Measurements from ENCODE around the gene NYAP1.
"Not testable (repeated sequence)": the region's sequence is repeated elsewhere in the genome, so short reads cannot be mapped to it uniquely, and the experiment has no call there.

The NYAP1 gene

GRCh38 chr7:100528108-100528866 lies 44.6 kb downstream of the NYAP1 start:
- H3K27ac ChIP-seq (ENCODE audit: insufficient read depth, low read length, poor library complexity, severe bottlenecking); H3K4me3 ChIP-seq (ENCODE audit: insufficient read depth, low read depth, low read length, poor library complexity, severe bottlenecking); DNase-seq; H3K4me1 ChIP-seq (ENCODE audit: control insufficient read depth, insufficient read depth, low read length, poor library complexity, severe bottlenecking); H3K36me3 ChIP-seq (ENCODE audit: control insufficient read depth, insufficient read depth, low read length); H3K27me3 ChIP-seq (replicated peaks; ENCODE audit: control insufficient read depth, insufficient read depth, low read length, poor library complexity, severe bottlenecking); H3K9me3 ChIP-seq (ENCODE audit: control insufficient read depth, low read length): not testable (repeated sequence)

- no peaks in the 10 kb centered on the region for H3K9me3 ChIP-seq (ENCODE audit: control insufficient read depth, low read length)
- no peak overlapping the region for H3K4me3 ChIP-seq (ENCODE audit: insufficient read depth, low read depth, low read length, poor library complexity, severe bottlenecking)
- no peak for DNase-seq
- H3K27me3 ChIP-seq (replicated peaks; ENCODE audit: control insufficient read depth, insufficient read depth, low read length, poor library complexity, severe bottlenecking) = no peaks in the 10 kb centered on the region
- H3K4me1 ChIP-seq (ENCODE audit: control insufficient read depth, insufficient read depth, low read length, poor library complexity, severe bottlenecking) = no peaks in the 10 kb centered on the region
- no peaks in the 10 kb centered on the region for H3K36me3 ChIP-seq (ENCODE audit: control insufficient read depth, insufficient read depth, low read length)
- H3K27ac ChIP-seq (ENCODE audit: insufficient read depth, low read length, poor library complexity, severe bottlenecking) = no peak overlapping the region
Observed at GRCh38 chr7:100532165-100533022, 48.7 kb downstream of the NYAP1 start.

- not testable (repeated sequence) for H3K27me3 ChIP-seq (replicated peaks; ENCODE audit: control insufficient read depth, insufficient read depth, low read length, poor library complexity, severe bottlenecking); H3K4me3 ChIP-seq (ENCODE audit: insufficient read depth, low read depth, low read length, poor library complexity, severe bottlenecking); H3K36me3 ChIP-seq (ENCODE audit: control insufficient read depth, insufficient read depth, low read length); H3K27ac ChIP-seq (ENCODE audit: insufficient read depth, low read length, poor library complexity, severe bottlenecking); DNase-seq; H3K9me3 ChIP-seq (ENCODE audit: control insufficient read depth, low read length)
- H3K4me1 ChIP-seq (ENCODE audit: control insufficient read depth, insufficient read depth, low read length, poor library complexity, severe bottlenecking) = peaks cover 11% of the 10 kb centered on the region
Observed at GRCh38 chr7:100535982-100536381, 52.3 kb downstream of the NYAP1 start.

- H3K9me3 ChIP-seq (ENCODE audit: control insufficient read depth, low read length); DNase-seq; H3K36me3 ChIP-seq (ENCODE audit: control insufficient read depth, insufficient read depth, low read length); H3K27me3 ChIP-seq (replicated peaks; ENCODE audit: control insufficient read depth, insufficient read depth, low read length, poor library complexity, severe bottlenecking); H3K4me3 ChIP-seq (ENCODE audit: insufficient read depth, low read depth, low read length, poor library complexity, severe bottlenecking); H3K27ac ChIP-seq (ENCODE audit: insufficient read depth, low read length, poor library complexity, severe bottlenecking): not testable (repeated sequence)
- peaks cover 17% of the 10 kb centered on the region for H3K4me1 ChIP-seq (ENCODE audit: control insufficient read depth, insufficient read depth, low read length, poor library complexity, severe bottlenecking)
Observed at GRCh38 chr7:100536695-100537094, 53.0 kb downstream of the NYAP1 start.

GRCh38 chr7:100538348-100538653 lies 54.6 kb downstream of the NYAP1 start:
- no peak for DNase-seq
- no peaks in the 10 kb centered on the region for H3K36me3 ChIP-seq (ENCODE audit: control insufficient read depth, insufficient read depth, low read length)
- peaks cover 31% of the 10 kb centered on the region for H3K4me1 ChIP-seq (ENCODE audit: control insufficient read depth, insufficient read depth, low read length, poor library complexity, severe bottlenecking)
- H3K27me3 ChIP-seq (replicated peaks; ENCODE audit: control insufficient read depth, insufficient read depth, low read length, poor library complexity, severe bottlenecking) = no peaks in the 10 kb centered on the region
- no peaks in the 10 kb centered on the region for H3K9me3 ChIP-seq (ENCODE audit: control insufficient read depth, low read length)
- peak overlapping the region; percentile 19 for H3K27ac ChIP-seq (ENCODE audit: insufficient read depth, low read length, poor library complexity, severe bottlenecking)
- peak overlapping the region; percentile 37 for H3K4me3 ChIP-seq (ENCODE audit: insufficient read depth, low read depth, low read length, poor library complexity, severe bottlenecking)

GRCh38 chr7:100538654-100539435 lies 55.1 kb downstream of the NYAP1 start, which contains the start of gene AGFG2:
Gene AGFG2 (plus strand): TSS chr7:100539203. CDS start chr7:100539347, 144 bp downstream.
- Histone ChIP-seq H3K4me3 (ENCODE audit: insufficient read depth, low read depth, low read length, poor library complexity, severe bottlenecking) (peak within 1 kb of the TSS; percentile 84), H3K27me3 (replicated peaks; ENCODE audit: control insufficient read depth, insufficient read depth, low read length, poor library complexity, severe bottlenecking) (no peaks in the 10 kb centered on the region), H3K27ac (ENCODE audit: insufficient read depth, low read length, poor library complexity, severe bottlenecking) (peak within 1 kb of the TSS; percentile 59), H3K36me3 (ENCODE audit: control insufficient read depth, insufficient read depth, low read length) (no peaks in the 10 kb centered on the region), H3K9me3 (ENCODE audit: control insufficient read depth, low read length) (no peaks in the 10 kb centered on the region), H3K4me1 (ENCODE audit: control insufficient read depth, insufficient read depth, low read length, poor library complexity, severe bottlenecking) (peaks cover 36% of the 10 kb centered on the region)
- DNase-seq = peak; percentile 100

- H3K4me3 ChIP-seq (ENCODE audit: insufficient read depth, low read depth, low read length, poor library complexity, severe bottlenecking) = peak overlapping the region; percentile 84
- no peak for DNase-seq
- no peaks in the 10 kb centered on the region for H3K36me3 ChIP-seq (ENCODE audit: control insufficient read depth, insufficient read depth, low read length)
- H3K27me3 ChIP-seq (replicated peaks; ENCODE audit: control insufficient read depth, insufficient read depth, low read length, poor library complexity, severe bottlenecking) = no peaks in the 10 kb centered on the region
- H3K4me1 ChIP-seq (ENCODE audit: control insufficient read depth, insufficient read depth, low read length, poor library complexity, severe bottlenecking) = peaks cover 43% of the 10 kb centered on the region
- peak overlapping the region; percentile 59 for H3K27ac ChIP-seq (ENCODE audit: insufficient read depth, low read length, poor library complexity, severe bottlenecking)
- H3K9me3 ChIP-seq (ENCODE audit: control insufficient read depth, low read length) = no peaks in the 10 kb centered on the region
Observed at GRCh38 chr7:100539436-100540006, 55.8 kb downstream of the NYAP1 start.

GRCh38 chr7:100540073-100540723 lies 56.5 kb downstream of the NYAP1 start:
- Histone ChIP-seq H3K4me1 (ENCODE audit: control insufficient read depth, insufficient read depth, low read length, poor library complexity, severe bottlenecking) (peaks cover 49% of the 10 kb centered on the region), H3K27ac (ENCODE audit: insufficient read depth, low read length, poor library complexity, severe bottlenecking) (peak overlapping the region; percentile 24)
- no peak for DNase-seq

GRCh38 chr7:100541309-100541708 lies 57.6 kb downstream of the NYAP1 start:
- H3K36me3 ChIP-seq (ENCODE audit: control insufficient read depth, insufficient read depth, low read length); DNase-seq; H3K27me3 ChIP-seq (replicated peaks; ENCODE audit: control insufficient read depth, insufficient read depth, low read length, poor library complexity, severe bottlenecking); H3K9me3 ChIP-seq (ENCODE audit: control insufficient read depth, low read length): not testable (repeated sequence)
- Histone ChIP-seq H3K4me3 (ENCODE audit: insufficient read depth, low read depth, low read length, poor library complexity, severe bottlenecking) (peak overlapping the region; percentile 8), H3K27ac (ENCODE audit: insufficient read depth, low read length, poor library complexity, severe bottlenecking) (peak overlapping the region; percentile 44), H3K4me1 (ENCODE audit: control insufficient read depth, insufficient read depth, low read length, poor library complexity, severe bottlenecking) (peaks cover 60% of the 10 kb centered on the region)

More at GRCh38 chr7:100540073-100540723, 56.5 kb downstream of the NYAP1 start:
- H3K27me3 ChIP-seq (replicated peaks; ENCODE audit: control insufficient read depth, insufficient read depth, low read length, poor library complexity, severe bottlenecking) = no peaks in the 10 kb centered on the region
- peak overlapping the region; percentile 84 for H3K4me3 ChIP-seq (ENCODE audit: insufficient read depth, low read depth, low read length, poor library complexity, severe bottlenecking)
- H3K36me3 ChIP-seq (ENCODE audit: control insufficient read depth, insufficient read depth, low read length) = no peaks in the 10 kb centered on the region
- no peaks in the 10 kb centered on the region for H3K9me3 ChIP-seq (ENCODE audit: control insufficient read depth, low read length)

Data from effector memory CD4-positive, alpha-beta T cell (primary cell).